Measurements from ENCODE around the gene HMCN2. TPM values are rescaled to one million over a fixed set of nuclear protein-coding genes. Genes with fewer than 3 reads are reported as not detected.
"Not testable (repeated sequence)": the region's sequence is repeated elsewhere in the genome, so short reads cannot be mapped to it uniquely, and the experiment has no call there.

Gene HMCN2
- total and polyA plus RNA-seq, 4 donors = 0.24 to 1.8 (median 0.29) TPM

- H3K27me3 ChIP-seq (ENCODE audit: control insufficient read depth in 4 of 4, insufficient read depth in 4 of 4, low read length in 3 of 4) = no peaks in the 10 kb centered on the region
- no peak for DNase-seq (ENCODE audit: low spot score)
- 11% methylated on average over 9 of the region's 9 CpGs for WGBS
Observed at GRCh38 chr9:130433947-130434262, 168.3 kb downstream of the HMCN2 start.

GRCh38 chr9:130434656-130435055 is 169.1 kb downstream of the HMCN2 start:
- H3K4me1 ChIP-seq (ENCODE audit: control insufficient read depth in 4 of 4, insufficient read depth in 4 of 4, low read length in 3 of 4) = peaks cover 10 to 50% (median 32%) of the 10 kb centered on the region in 4 donors
- DNase-seq (ENCODE audit: low spot score); H3K9ac ChIP-seq (ENCODE audit: low read depth in 1 of 2, low read length in 2 of 2); H3K36me3 ChIP-seq (ENCODE audit: control insufficient read depth in 4 of 4, insufficient read depth in 3 of 4, low read depth in 1 of 4, low read length in 3 of 4); H3K9me3 ChIP-seq (ENCODE audit: control insufficient read depth in 4 of 4, low read length in 3 of 4); H3K27ac ChIP-seq (ENCODE audit: low read depth in 1 of 2, low read length in 2 of 2); H3K27me3 ChIP-seq (ENCODE audit: control insufficient read depth in 4 of 4, insufficient read depth in 4 of 4, low read length in 3 of 4); H3K4me3 ChIP-seq (ENCODE audit: low read depth in 1 of 3, low read length in 3 of 3): not testable (repeated sequence)
- 94% methylated on average over 5 of the region's 5 CpGs for WGBS

More at GRCh38 chr9:130433947-130434262, 168.3 kb downstream of the HMCN2 start:
- Histone ChIP-seq H3K9me3 (ENCODE audit: control insufficient read depth in 4 of 4, low read length in 3 of 4) (no peaks in the 10 kb centered on the region), H3K36me3 (ENCODE audit: control insufficient read depth in 4 of 4, insufficient read depth in 3 of 4, low read depth in 1 of 4, low read length in 3 of 4) (no peaks in the 10 kb centered on the region), H3K4me3 (ENCODE audit: low read depth in 1 of 3, low read length in 3 of 3) (peak overlapping the region in 2 of 3 donors; percentile 22 to 55), H3K4me1 (ENCODE audit: control insufficient read depth in 4 of 4, insufficient read depth in 4 of 4, low read length in 3 of 4) (peaks cover 9 to 49% (median 29%) of the 10 kb centered on the region in 4 donors), H3K27ac (ENCODE audit: low read depth in 1 of 2, low read length in 2 of 2) (peak overlapping the region; percentile 85 to 96), H3K9ac (ENCODE audit: low read depth in 1 of 2, low read length in 2 of 2) (peak overlapping the region in 1 of 2 donors; percentile 79)
- peak; percentile 20 for TF ChIP-seq HNF4G (IDR thresholded peaks at IDR 0.05)
- TF ChIP-seq, protein P1, sequence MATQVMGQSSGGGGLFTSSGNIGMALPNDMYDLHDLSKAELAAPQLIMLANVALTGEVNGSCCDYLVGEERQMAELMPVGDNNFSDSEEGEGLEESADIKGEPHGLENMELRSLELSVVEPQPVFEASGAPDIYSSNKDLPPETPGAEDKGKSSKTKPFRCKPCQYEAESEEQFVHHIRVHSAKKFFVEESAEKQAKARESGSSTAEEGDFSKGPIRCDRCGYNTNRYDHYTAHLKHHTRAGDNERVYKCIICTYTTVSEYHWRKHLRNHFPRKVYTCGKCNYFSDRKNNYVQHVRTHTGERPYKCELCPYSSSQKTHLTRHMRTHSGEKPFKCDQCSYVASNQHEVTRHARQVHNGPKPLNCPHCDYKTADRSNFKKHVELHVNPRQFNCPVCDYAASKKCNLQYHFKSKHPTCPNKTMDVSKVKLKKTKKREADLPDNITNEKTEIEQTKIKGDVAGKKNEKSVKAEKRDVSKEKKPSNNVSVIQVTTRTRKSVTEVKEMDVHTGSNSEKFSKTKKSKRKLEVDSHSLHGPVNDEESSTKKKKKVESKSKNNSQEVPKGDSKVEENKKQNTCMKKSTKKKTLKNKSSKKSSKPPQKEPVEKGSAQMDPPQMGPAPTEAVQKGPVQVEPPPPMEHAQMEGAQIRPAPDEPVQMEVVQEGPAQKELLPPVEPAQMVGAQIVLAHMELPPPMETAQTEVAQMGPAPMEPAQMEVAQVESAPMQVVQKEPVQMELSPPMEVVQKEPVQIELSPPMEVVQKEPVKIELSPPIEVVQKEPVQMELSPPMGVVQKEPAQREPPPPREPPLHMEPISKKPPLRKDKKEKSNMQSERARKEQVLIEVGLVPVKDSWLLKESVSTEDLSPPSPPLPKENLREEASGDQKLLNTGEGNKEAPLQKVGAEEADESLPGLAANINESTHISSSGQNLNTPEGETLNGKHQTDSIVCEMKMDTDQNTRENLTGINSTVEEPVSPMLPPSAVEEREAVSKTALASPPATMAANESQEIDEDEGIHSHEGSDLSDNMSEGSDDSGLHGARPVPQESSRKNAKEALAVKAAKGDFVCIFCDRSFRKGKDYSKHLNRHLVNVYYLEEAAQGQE (IDR thresholded peaks at IDR 0.05) = peak; percentile 43
- TF ChIP-seq RAD21 (IDR thresholded peaks at IDR 0.05) = peak in 1 of 2 donors; percentile 27
- TF ChIP-seq ATF3 (IDR thresholded peaks at IDR 0.05) = no peak
- TF ChIP-seq SP1 (IDR thresholded peaks at IDR 0.05) = peak; percentile 57
- no peak for TF ChIP-seq JUND (IDR thresholded peaks at IDR 0.05)
- peak in 1 of 2 donors; percentile 9 for TF ChIP-seq RXRA (IDR thresholded peaks at IDR 0.05)

DNA sequence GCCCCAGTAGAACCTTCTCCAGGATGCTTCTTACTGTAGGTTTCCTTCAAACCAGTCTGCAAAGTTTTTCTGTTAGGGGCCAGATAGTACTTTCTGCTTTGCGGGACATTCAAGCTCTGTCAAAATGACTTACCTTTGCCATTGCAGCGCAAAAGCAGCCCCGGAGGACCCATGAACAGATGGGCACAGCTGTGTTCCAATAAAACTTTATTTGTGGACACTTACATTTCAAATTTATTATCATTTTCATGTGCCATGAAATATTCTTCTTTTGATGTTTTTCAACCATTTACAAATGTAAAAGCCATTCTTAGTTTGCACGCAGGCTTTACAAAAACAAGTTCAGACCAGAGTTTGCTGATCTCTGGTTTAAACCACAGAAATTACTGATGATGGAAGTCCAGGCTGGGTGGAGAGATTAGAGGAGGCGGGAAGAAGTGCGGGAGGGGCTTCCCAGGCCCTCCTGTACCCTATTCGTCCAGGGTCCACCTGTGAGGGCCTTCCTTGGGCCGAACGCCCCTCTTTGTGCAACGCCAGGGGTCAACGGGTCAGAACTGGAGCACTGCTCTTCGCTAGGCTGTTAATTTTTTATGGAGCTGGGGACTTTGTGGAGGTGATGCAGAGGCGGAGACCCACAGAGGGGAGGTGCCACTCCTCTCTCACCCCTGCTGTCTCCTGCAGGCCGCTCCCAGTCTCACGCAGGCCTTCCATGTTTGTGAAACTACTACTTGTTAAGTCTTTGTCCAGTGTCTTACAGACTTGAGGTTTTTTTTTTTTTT is 171.6 kb downstream of the HMCN2 start:
- Histone ChIP-seq H3K4me1 (ENCODE audit: control insufficient read depth in 4 of 4, insufficient read depth in 4 of 4, low read length in 3 of 4) (peaks cover 8 to 44% (median 29%) of the 10 kb centered on the region in 4 donors), H3K27ac (ENCODE audit: low read depth in 1 of 2, low read length in 2 of 2) (peak overlapping the region; percentile 11 to 75), H3K27me3 (ENCODE audit: control insufficient read depth in 4 of 4, insufficient read depth in 4 of 4, low read length in 3 of 4) (no peaks in the 10 kb centered on the region), H3K9ac (ENCODE audit: low read depth in 1 of 2, low read length in 2 of 2) (no peak overlapping the region), H3K4me3 (ENCODE audit: low read depth in 1 of 3, low read length in 3 of 3) (no peak overlapping the region), H3K9me3 (ENCODE audit: control insufficient read depth in 4 of 4, low read length in 3 of 4) (peaks cover 0 to 5% (median under 1%) of the 10 kb centered on the region in 4 donors), H3K36me3 (ENCODE audit: control insufficient read depth in 4 of 4, insufficient read depth in 3 of 4, low read depth in 1 of 4, low read length in 3 of 4) (no peaks in the 10 kb centered on the region)
- 47% methylated on average over 15 of the region's 15 CpGs for WGBS
- peak; percentile 70 for DNase-seq (ENCODE audit: low spot score)
- TF ChIP-seq, protein P2, sequence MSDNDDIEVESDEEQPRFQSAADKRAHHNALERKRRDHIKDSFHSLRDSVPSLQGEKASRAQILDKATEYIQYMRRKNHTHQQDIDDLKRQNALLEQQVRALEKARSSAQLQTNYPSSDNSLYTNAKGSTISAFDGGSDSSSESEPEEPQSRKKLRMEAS (IDR thresholded peaks at IDR 0.05) = no peak
- TF ChIP-seq GABPA (IDR thresholded peaks at IDR 0.05 in 1 of 2, conservative IDR thresholded peaks at IDR 0.05 in 1 of 2) = no peak
- TF ChIP-seq, protein P3, sequence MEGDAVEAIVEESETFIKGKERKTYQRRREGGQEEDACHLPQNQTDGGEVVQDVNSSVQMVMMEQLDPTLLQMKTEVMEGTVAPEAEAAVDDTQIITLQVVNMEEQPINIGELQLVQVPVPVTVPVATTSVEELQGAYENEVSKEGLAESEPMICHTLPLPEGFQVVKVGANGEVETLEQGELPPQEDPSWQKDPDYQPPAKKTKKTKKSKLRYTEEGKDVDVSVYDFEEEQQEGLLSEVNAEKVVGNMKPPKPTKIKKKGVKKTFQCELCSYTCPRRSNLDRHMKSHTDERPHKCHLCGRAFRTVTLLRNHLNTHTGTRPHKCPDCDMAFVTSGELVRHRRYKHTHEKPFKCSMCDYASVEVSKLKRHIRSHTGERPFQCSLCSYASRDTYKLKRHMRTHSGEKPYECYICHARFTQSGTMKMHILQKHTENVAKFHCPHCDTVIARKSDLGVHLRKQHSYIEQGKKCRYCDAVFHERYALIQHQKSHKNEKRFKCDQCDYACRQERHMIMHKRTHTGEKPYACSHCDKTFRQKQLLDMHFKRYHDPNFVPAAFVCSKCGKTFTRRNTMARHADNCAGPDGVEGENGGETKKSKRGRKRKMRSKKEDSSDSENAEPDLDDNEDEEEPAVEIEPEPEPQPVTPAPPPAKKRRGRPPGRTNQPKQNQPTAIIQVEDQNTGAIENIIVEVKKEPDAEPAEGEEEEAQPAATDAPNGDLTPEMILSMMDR (IDR thresholded peaks at IDR 0.05; ENCODE audit: low read depth, low read length, missing input control) = no peak
- TF ChIP-seq, protein P1 (IDR thresholded peaks at IDR 0.05) = no peak
- peak in 1 of 2 donors; percentile 5 for TF ChIP-seq RAD21 (IDR thresholded peaks at IDR 0.05)
- no peak for TF ChIP-seq FOXA1 (IDR thresholded peaks at IDR 0.05)
- TF ChIP-seq, protein P4, sequence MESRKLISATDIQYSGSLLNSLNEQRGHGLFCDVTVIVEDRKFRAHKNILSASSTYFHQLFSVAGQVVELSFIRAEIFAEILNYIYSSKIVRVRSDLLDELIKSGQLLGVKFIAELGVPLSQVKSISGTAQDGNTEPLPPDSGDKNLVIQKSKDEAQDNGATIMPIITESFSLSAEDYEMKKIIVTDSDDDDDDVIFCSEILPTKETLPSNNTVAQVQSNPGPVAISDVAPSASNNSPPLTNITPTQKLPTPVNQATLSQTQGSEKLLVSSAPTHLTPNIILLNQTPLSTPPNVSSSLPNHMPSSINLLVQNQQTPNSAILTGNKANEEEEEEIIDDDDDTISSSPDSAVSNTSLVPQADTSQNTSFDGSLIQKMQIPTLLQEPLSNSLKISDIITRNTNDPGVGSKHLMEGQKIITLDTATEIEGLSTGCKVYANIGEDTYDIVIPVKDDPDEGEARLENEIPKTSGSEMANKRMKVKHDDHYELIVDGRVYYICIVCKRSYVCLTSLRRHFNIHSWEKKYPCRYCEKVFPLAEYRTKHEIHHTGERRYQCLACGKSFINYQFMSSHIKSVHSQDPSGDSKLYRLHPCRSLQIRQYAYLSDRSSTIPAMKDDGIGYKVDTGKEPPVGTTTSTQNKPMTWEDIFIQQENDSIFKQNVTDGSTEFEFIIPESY (IDR thresholded peaks at IDR 0.05) = no peak
- no peak for TF ChIP-seq HNF4G (IDR thresholded peaks at IDR 0.05)
- TF ChIP-seq RXRA (IDR thresholded peaks at IDR 0.05) = peak; percentile 76 to 77
- peak; percentile 67 for TF ChIP-seq NR2F2 (IDR thresholded peaks at IDR 0.05)
- TF ChIP-seq TAF1 (conservative IDR thresholded peaks at IDR 0.05) = no peak
- TF ChIP-seq FOXA2 (IDR thresholded peaks at IDR 0.05) = no peak

Data from liver (tissue), 9 donors.